Measurements from ENCODE around the gene SAMD9L.
"Not testable (repeated sequence)": the region's sequence is repeated elsewhere in the genome, so short reads cannot be mapped to it uniquely, and the experiment has no call there.

The SAMD9L gene

DNA sequence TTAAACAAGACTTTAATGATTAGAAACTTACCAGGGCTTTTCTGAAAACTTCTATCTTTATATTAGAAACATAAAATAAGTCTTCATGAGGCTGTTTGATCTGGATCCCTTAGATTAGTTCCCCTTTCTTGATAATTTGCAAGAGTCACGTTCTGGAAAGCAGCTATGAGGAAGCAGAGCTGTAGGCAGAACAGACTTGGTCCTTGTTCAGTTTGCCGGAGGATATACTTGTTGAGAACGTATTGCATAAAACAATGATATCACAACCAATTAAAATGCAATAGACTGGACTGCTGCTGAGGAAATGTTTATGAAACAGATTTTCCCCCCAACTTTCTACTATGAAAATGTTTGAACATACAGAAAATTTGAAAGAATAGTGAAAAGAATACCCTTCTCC, 2.8 kb downstream of the SAMD9L start:
- DNase-seq: no peak

DNA sequence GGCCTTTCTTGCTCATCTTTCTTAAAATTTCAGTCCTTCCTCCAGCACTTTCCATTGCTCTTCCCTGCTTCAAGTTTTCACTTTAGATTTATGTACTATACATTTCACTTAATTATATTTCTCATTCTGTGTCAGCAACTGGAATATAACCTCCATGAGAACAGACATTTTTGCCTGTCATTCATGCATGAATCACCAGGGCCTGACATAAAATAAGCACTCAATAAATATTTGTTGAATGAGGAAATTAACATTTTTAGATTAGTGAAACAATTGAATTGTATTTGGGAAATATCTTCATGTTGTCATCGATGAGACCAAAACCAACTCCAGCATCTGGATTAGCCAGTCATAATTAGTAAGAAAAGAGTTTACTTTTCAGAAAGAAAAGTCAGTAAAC, 6.1 kb downstream of the SAMD9L start:
- DNase-seq: no peak

DNA sequence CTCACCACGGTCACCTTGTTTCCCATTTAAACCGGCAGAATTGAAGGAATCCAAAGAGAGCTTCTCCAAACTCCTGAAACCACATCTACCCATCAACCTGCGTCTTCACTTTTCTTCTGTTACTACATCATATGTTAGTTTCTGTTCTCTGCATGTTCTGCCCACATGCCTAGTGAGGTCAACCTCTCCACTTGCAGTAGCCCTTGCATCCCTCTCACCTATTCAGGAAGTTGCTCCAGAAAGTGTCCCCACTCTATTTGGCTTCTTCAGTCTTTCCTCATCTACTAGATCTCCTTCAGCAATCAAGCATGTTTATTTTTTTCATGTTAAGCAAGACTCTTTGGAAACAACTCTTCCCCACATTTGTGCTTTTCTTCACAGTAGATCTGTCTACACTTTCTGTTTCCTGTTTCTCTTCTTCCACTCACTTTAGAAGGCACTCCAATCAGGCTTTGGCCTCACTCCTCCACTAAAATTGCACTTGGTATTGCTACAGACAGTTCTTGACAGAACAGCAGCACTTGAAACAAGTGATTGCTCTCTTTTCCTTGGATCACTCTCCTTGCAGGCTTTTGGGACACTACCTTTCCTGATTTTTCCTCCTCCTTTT, 7.5 kb downstream of the SAMD9L start:
- DNase-seq: no peak

DNA sequence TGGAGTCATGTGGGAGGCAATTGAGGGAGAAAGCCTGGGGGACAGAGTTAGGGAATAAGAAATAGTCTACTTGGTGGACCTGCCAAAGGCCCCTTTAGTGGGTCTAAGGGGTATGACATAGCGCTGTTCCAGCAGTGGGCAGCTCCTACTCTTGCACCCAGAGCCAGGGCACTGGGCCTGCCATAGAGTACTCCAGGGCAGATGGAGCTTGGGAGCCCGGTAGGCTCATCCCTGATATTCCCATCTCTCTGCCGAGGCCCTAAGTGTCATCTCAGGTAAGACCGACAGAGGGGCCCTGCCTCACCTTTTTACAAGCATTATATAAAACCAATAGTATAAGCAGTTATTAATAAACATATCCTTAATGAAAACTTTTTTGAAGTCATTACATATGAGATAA, 9.6 kb downstream of the SAMD9L start:
- DNase-seq: no peak

DNA sequence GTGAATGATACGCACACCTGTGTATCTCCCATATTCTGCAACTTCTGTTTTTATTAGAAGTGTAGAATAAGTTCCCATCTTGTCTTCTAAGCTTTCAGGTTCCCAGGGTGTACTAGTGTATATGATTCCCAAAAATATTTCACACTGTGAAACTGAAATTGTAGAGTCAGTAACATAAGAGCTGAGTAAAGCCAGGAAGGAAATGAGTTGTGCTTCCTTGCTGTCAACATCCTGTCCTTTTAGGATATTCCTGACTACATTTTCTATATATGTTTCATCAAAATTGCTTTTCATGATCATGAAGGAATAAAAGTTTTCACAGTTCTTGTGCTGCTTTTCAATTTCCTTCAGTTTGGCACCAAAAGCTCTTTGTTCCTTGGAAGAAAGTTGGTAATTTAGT, 15.2 kb downstream of the SAMD9L start:
- no peak for DNase-seq

DNA sequence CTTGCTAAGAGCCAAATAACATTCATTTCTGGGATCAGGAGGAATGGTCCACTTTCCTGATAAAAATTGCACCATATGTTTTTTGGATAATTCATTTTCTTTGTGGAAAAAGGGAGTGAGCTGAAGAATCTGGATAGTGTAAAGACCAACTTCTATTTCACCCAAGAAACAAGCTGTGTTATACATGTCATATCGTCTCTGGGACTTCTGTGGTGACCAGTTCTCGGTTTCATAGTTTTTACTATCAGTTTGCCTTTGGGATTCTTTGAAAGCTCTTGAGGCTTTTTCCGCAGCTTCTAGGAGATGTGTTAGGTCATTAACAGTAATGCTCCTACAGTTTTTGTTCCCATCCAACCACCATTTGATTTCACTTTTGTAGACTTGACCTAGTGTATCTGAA, 16.0 kb downstream of the SAMD9L start:
- no peak for DNase-seq

DNA sequence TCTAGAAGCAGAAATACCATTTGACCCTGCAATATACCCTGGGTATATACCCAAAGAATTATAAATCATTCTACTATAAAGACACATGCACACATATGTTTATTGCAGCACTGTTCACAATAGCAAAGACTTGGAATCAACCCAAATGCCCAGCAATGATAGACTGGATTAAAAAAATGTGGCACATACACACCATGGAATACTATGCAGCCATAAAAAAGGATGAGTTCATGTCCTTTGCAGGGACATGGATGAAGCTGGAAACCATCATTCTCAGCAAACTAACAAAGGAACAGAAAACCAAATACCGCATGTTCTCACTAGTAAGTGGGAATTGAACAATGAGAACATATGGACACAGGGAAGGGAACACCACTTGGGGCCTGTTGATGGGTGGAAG, 21.2 kb downstream of the SAMD9L start:
- DNase-seq: not testable (repeated sequence)

DNA sequence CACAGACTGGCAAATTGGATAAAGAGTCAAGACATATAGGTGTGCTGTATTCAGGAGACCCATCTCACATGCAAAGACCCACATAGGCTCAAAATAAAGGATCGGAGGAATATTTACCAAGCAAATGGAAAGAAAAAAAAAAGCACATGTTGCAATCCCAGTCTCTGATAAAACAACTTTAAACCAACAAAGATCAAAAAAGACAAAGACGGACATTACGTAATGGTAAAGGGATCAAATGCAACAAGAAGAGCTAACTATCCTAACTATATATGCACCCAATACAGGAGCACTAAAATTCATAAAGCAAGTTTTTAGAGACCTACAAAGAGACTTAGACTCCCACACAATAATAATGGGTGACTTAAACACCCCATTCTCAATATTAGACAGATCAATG, 24.7 kb downstream of the SAMD9L start:
- not testable (repeated sequence) for DNase-seq

DNA sequence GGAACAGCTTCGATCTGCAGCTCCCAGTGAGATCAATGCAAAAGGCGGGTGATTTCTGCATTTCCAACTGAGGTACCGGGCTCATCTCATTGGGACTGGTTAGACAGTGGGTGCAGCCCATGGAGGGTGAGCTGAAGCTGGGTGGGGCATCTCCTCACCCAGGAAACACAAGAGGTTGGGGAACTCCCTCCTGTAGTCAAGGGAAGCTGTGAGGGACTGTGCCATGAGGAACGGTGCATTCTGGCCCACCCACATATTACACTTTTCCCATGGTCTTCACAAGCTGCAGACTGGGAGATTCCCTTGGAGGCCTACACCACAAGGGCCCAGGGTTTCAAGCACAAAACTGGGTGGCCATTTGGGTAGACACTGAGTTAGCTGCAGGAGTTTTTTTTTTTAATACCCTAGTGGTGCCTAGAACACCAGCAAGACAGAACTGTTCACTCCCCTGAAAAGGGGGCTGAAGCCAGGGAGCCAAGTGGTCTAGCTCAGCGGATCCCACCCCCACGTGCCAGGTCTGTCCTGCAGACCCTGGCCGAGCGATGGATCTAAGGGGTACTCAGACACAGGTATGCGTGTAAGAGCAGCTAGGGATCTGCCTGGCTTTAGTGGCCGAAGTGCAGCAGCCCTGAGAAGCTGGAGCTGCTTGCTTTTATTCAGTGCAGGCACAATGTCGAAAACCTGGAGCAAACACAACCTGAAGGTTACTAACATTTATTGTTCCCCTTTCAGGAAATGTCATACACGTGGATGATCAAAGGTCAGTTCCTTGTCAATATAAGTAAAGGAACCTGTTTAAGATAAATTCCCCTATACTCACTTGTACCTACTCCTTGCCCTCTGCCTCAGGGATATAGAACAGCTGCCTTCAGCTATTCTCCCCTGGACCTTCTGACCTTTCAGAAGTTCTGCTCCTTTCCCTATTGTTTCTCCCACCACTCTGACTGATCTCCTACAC, 27.3 kb downstream of the SAMD9L start:
- DNase-seq: no peak

DNA sequence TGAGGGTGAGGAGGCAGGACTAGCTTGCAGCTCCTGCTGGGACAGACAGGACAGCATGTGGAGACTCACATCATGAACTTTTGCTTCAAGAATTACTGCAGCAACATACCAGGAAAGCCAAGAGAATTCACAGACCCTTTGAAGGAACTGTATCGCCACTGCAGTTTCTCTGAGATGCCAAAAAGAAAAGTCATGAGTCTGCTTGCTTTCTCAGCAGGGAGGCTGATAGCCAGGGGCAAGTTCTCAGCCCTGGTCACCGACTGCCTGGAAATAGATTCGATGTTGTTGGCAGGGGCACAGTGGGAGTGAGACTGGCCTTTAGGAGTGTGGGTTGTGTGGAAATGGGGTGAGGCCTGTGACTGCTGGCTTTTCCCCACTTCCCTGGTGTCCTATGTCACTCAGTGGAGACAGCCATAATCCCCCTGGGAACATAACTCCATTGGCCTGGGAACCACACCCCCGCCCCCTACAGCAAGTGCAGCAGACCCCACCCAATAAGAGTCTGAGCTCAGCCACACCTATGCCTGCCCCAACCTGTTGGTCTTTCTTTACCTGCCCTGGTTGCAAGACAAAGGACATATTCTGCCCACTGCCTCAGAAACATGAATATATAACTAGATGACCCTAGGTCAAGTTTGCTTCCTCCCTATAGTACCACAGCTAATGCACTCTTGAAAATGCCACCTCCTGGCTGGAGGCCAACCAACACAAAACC, 28.8 kb downstream of the SAMD9L start:
- no peak for DNase-seq

DNA sequence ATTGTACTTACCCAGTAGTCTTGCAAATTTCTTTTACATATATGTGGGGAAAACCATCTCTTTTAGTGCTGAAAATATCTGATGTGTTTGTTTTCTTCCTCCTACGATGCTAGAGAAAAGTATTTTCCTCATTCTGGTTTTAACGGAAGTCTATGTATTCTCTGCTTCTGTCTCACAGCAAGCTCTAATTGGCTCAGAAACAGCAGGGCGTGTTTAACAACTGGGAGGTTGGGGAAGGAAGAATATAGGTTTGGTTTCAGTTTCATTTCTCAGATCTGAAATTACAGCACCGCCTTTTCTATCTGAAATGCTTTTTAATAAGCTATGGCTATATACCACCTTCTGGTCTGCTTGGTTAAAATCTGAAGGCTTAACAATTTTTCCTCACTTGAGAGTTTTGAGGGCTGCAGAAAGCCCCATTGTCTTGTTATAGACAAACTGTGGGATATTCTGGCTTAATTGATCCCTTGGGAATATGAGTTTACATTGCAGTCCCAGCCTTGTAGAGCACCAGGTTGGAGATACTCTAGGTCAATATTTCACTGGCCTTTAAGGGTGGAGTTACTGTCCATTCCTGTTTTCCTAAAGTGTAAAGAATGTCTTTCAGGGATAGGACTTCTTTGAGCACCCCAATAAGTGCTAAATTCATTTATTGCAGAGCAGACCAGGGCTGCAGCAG, 30.2 kb downstream of the SAMD9L start, which contains the start of gene SAMD9:
TSS of gene SAMD9 (minus strand) at position 128 of the 679 bp plus-strand sequence. CDS start 11,882 bp downstream, outside the sequence.
- peak; percentile 84 for DNase-seq

DNA sequence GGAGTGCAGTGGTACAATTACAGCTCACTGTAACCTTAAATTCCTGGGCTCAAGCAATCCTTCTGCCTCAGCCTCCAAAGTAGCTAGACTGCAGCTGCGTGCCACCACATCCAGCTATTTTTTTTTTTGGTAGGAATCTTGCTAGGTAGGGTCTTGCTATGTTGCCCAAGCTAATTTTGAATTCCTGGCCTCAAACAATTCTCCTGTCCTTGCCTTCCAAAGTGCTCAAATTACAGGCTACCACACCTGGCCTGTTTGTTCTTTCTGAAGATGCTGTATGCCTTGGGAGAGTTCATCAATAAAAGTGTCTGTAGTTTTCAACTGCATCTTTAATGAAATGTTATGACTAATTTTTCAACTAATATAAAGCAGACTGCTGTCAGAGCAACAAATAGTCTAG, 30.9 kb downstream of the SAMD9L start:
- no peak for DNase-seq

DNA sequence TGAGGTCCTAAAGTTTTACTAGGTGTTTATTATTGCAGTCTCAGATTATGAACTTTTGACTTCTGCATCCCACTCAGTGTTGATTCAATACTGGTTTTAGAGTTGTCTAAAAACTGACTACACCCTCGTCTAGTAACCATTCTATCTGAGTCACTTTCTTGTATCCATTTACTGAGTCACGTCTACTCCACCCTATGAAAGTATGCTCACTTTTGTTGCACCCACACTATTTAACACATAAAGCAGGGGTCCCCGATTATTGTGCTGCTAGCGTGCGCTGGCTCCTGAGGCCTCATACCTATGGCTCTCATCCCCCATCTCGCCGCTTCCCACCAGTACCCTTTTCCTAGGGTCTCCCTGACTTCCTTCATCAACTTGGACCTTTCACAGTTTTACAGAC, 32.4 kb downstream of the SAMD9L start:
- DNase-seq: no peak

DNA sequence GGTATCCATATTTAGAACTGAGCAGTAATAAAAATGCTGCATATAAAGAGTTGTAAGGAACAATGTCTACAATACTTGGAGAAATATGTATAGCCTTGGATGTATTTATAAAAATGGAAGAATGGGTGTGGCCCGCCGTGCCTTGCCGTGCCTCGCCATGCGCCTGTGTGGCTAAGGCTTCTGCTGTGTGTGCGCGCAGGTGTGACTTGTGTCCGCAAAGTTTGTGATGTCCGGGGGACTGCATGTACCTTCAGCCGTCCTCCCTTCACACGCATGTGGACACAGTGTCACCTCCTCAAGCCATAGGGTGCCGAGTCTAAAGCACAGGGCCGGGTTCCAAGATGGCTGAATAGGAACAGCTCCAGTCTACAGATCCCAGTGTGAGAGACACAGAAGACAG, 40.2 kb downstream of the SAMD9L start:
- no peak for DNase-seq

DNA sequence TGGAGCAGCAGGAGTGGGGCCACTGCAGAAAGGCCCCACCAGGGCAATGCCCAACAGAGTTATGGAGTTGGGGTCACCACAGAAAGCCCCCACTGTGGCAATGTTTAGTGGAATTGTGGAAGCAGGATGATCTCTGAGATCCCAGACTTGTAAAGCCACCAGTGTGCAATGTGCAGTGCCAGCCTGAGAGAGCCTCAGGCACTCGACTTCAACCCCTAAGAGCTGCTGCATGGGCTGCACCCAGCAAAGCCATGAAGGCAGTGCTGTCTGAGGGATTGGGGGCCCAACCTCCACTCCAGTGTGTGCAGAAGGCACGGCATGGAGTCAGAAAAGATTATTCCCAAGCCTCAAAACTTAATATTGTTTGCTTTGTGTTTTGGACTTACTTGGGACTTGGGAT, 50.8 kb downstream of the SAMD9L start:
- no peak for DNase-seq

DNA sequence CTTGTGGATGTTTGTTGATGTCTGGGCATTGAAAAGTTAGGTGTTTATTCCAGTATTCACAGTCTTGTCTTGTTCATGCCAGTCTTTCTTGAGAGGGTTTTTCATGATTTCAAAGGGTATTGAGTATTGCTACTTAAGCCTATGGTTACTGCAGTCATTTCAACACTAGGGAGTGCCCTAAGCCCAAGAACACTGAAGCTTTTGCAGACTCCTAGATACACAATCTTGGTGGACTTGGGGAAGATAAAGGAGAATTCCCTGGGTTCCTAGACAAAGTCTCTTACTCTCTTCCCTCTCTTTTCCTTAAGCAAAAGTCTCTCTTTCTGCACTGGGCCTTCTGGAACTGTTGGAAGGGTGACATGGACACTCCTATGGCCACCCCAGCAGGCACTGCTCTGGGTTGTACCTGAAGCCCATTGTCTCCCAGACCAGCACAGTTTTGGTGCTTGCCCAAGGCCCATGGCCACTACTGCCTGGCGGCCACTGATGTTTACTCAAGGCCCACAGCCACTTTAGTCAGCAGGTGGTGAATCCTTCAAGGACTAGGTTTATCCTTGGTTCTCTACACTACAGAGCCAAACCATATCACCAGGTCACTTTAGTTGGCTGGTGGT, 55.3 kb downstream of the SAMD9L start:
- peak; percentile 21 for DNase-seq
